ENCODE results near the gene S1PR1.
"Not testable (repeated sequence)": the region's sequence is repeated elsewhere in the genome, so short reads cannot be mapped to it uniquely, and the experiment has no call there.

S1PR1 gene

GRCh38 chr1:101236516-101237228 is at the start of gene S1PR1:
TSS of gene S1PR1 (plus strand) at chr1:101237019. CDS start at chr1:101238985, 1,966 bp downstream.
- DNase-seq (ENCODE audit: low read depth), result no peak

- no peak for DNase-seq (ENCODE audit: low read depth)
Measured at GRCh38 chr1:101187297-101187696, 49.5 kb upstream of the S1PR1 start.

DNA sequence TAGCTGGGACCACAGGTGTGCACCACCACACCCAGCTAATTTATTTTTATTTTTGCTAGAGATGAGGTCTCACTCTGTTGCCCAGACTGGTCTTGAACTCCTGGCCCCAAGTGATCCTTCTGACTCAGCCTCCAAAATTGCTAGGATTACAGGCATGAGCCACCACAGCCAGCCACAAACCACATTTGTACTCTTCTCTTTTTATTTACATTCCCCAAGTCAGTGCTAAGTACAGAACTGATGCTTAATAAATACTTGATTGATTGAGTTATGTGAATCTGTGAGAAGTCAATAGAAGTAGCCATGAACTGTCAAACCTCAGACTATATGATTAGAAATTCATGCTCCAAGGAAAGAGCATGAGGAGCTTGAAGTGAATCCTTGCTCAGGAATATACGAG is 48.5 kb upstream of the S1PR1 start:
- DNase-seq (ENCODE audit: low read depth), result no peak

DNA sequence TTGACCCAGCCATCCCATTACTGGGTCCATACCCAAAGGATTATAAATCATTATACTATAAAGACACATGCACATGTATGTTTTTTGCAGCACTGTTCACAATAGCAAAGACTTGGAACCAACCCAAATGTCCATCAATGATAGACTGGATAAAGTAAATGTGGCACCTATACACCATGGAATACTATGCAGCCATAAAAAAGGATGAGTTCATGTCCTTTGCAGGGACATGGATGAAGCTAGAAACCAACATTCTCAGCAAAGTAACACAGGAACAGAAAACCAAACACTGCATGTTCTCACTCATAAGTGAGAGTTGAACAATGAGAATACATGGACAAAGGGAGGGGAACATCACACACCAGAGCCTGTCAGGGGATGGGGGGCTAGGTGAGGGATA is 47.9 kb upstream of the S1PR1 start:
- not testable (repeated sequence) for DNase-seq (ENCODE audit: low read depth)

DNA sequence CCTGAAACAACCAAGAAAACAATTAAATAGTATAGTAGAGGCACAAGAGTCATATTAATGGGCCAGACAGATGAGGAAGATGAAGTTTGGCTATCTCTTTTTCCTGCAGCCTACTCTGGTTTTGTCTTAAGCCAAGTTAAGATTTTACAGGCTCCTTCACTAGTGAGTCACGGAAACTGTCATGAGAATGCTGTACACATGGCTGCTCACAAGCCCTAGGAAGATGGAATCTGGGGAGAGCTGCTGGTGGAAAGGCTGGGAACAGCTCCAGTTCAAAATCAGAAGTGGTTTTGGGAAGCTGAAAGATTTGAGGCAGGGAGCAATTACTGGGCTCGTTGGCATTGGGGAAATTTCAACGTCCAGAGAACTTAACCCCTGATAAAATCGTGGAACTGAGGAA is 46.4 kb upstream of the S1PR1 start:
- DNase-seq (ENCODE audit: low read depth), result no peak

DNA sequence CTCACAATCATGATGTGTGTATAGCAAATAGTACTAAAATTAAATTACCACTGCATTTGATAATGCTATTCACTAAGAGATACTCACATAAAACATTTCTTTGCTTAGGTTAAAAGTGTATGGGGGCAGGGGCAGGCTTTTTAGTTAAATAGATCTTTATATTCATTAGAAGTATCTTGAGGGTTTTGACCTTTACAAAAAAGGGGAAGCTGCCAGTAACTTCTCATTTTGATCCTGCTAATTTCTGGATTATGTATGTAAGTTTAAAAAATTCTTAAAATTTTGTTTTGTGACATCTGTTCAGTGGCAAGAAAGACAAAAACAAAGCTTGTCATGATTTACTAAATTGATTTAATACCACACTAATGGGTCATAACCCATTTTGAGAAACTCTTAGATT is 45.8 kb upstream of the S1PR1 start:
- no peak for DNase-seq (ENCODE audit: low read depth)

DNA sequence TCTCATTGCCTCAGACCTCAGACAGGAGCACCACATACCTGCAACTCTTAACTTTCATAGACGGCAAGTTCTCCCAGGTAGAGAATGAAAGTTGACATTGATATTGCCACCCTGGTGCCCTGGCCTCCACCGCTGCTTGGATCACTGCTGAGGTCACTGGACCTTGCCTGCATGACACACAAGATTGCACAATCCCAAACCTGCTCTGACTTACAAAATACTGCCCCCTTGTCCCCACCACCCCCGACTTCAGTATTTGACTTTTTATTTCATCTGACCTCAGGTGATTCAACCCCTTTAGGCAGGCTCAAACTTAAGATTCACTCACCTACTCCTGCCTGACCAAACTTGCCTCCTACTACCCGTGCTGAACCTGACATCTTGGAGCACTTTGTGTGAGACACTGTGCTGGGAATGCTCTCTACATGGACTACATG is 43.1 kb upstream of the S1PR1 start:
- DNase-seq (ENCODE audit: low read depth), result no peak

DNA sequence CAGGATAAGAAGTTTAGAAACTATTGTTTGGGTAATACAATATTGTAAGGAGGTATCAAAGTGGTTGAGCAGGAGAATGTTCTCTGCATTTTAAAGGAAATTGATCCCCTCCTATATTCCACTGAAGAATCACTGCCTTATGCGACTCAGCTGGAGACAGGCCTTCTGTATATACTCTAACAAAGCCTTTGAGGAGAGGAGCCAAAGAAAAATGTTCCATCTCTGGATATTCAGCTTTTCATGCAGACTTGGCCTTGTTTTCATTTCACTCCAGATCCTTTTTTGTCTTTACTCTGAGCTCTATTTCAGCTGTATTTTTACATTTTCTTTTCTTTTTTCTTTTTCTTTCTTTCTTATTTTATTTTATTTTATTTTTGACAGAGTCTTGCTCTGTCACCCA is 42.1 kb upstream of the S1PR1 start:
- DNase-seq (ENCODE audit: low read depth), result no peak

- DNase-seq (ENCODE audit: low read depth), result no peak
Measured at GRCh38 chr1:101196668-101197067, 40.2 kb upstream of the S1PR1 start.

DNA sequence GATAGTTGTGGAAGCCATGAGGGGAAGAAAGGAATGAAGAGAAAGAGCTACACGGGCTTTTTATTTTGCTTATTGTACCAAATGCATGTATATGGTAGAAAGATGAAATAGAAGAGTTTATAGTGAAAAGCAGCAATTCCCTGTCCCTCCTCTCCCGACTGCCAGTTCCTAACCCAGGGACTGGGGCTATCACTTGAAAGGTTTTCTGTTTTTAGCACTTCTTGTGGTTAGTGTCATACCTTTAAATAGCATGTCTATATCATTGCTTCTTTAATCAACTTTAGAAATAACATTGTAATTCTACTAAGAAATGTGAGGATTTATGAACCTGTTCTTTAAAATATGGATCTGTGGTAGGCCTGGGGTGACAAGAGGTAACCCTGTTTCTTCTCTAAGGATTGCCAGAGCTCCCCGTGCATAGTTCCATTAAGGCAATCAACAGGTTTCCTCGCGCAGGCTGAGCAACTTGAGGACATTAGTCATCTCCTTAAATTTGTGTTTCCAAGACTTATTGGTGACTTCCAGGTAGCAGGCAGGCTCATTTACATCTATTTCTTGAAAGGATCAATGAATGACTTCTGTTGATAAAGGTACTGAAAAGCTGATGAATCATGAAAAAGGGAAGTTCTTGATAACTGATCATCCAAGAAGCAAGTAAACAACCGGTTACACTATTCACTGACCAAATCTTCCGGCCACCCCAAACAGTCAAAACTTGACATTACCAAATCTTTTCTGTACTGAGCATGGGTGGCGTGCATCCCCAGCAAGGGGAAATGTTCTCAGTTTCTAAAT is 37.8 kb upstream of the S1PR1 start:
- DNase-seq (ENCODE audit: low read depth), result no peak

GRCh38 chr1:101199637-101199982 is 37.2 kb upstream of the S1PR1 start:
- DNase-seq (ENCODE audit: low read depth), result no peak

DNA sequence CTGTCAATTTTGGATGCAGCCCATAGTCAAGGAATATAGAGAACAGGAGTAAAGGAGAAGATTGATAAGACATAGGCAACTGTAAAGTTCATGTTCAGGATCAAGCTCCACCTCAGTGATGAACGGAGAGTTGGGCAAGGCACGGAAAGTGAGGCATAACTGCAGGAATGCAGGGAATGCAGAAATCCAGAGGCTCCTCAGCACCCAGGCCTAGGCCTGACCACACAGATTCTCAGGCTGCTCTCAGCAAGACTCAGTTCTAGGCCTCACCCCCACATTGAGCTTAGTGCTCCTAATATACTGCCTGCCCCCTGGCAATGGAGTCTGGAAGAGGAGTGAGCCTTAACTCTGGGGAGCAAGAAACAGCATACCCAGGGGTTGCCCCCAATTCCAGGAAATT is 36.3 kb upstream of the S1PR1 start:
- DNase-seq (ENCODE audit: low read depth), result peak; percentile 79

- DNase-seq (ENCODE audit: low read depth), result peak; percentile 69
Measured at GRCh38 chr1:101203820-101204540, 32.8 kb upstream of the S1PR1 start.

DNA sequence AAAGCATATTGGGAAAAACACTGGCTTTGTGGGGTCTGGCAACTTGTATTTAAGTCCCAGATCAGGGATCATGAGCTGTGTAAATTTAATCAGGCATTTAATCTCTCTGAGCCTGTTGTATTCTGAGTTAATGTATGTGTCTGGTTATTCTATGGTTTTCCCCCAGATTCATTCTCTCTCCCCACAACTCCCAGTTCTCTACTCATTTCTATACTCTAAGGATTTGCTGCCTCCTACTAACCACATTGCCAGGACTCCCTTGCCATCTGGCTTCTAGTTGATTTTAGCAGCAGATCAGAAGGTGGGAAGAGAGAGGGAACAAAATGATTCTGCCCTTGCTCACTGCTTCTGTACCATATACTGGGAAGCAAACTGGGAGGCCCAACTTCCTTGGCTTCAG is 31.4 kb upstream of the S1PR1 start:
- no peak for DNase-seq (ENCODE audit: low read depth)

DNA sequence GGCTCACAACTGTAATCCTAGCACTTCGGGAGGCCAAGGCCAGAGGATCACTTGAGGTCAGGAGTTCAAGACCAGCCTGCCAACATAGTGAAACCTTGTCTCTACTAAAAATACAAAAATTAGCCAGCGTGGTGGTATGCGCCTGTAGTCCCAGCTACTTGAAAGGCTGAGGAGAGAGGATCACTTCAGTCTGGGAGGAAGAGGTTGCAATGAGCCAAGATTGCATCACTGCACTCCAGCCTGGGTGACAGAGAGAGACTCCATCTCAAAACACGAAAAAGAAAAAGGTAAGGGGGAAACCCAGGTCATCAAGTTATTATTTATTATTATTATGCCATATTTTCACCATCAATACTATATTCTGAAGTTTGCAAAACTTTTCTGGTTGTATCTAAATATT is 30.7 kb upstream of the S1PR1 start:
- DNase-seq (ENCODE audit: low read depth), result not testable (repeated sequence)

GRCh38 chr1:101207271-101207670 is 29.5 kb upstream of the S1PR1 start:
- DNase-seq (ENCODE audit: low read depth), result not testable (repeated sequence)

DNA sequence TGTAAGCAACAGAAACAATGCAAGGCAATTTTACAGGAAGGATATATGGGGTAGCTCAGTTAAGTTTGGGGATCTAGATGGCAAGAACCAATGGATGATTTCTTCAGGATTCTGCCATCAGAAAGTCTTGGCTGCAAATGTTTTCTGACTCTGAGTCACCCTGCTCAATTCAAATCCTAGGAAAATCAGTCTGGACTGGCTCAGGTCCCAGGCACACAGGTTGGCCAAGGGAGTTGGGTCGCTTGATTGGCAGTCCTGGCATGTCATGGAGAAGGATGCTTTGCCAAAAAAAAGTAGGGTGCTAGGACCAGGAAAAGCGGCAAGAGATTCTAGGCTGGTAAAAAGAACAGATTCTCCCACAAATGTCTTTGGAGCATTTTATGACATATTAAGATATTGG is 28.9 kb upstream of the S1PR1 start:
- no peak for DNase-seq (ENCODE audit: low read depth)

GRCh38 chr1:101215363-101216011 is 21.3 kb upstream of the S1PR1 start:
- DNase-seq (ENCODE audit: low read depth), result no peak

- DNase-seq (ENCODE audit: low read depth), result no peak
Measured at GRCh38 chr1:101216623-101217022, 20.2 kb upstream of the S1PR1 start.

- DNase-seq (ENCODE audit: low read depth), result no peak
Measured at GRCh38 chr1:101217148-101217547, 19.7 kb upstream of the S1PR1 start.

DNA sequence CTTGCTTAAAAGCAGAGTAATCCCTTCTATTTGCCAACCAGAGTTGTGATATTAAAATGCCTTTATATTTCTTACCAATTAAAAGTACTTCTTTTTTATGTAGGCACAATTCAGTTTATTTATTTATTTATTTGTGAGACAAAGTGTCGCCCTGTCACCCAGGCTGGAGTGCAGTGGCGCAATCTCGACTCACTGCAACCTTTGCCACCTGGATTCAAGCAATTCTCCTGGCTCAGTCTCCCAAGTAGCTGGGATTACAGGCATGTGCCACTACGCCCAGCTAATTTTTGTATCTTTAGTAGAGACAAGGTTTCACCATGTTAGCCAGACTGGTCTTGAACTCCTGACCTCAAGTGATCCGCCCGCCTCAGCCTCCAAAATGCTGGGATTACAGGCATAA is 17.9 kb upstream of the S1PR1 start:
- DNase-seq (ENCODE audit: low read depth), result not testable (repeated sequence)

All from GM04504 (cell line).